Ascending aorta (tissue), 2 donors: ENCODE data around the gene ME1. TPM values are rescaled to one million over a fixed set of nuclear protein-coding genes. Genes with fewer than 3 reads are reported as not detected.

Experiments
- DNase-seq, 2 donors: peaks; one replicate each; pipeline ENCODE4 v3.0.0-alpha.2; 2019; ENCODE audit warnings: low spot score in 2 of 2
- H3K27ac ChIP-seq, 2 donors: fragments of 200-600 bp; sonication (generic); one replicate each; pipeline ENCODE4 v1.5.1; 2016 to 2017; ENCODE audit warnings: mild to moderate bottlenecking in 1 of 2
- H3K27me3 ChIP-seq: fragments of 200-600 bp; sonication (generic); one replicate; pipeline ENCODE4 v1.5.1; 2017
- H3K36me3 ChIP-seq, 2 donors: fragments of 200-600 bp; sonication (generic); one replicate each; pipeline ENCODE4 v1.5.1; 2016
- H3K4me1 ChIP-seq, 2 donors: fragments of 200-600 bp; sonication (generic); one replicate each; pipeline ENCODE4 v1.5.1; 2016 to 2017; ENCODE audit warnings: mild to moderate bottlenecking in 1 of 2
- H3K4me3 ChIP-seq, 2 donors: fragments of 200-600 bp; sonication (generic); one replicate each; pipeline ENCODE4 v1.5.1; 2016 to 2017; ENCODE audit warnings: mild to moderate bottlenecking in 1 of 2
- H3K9me3 ChIP-seq, 2 donors: fragments of 200-600 bp; sonication (generic); one replicate each; pipeline ENCODE4 v1.5.1; 2016
- intact Hi-C: fragments of 100-400 bp; cut with DNase I; formaldehyde crosslinking; loops from one replicate; pipeline ENCODE4 v1.15.1; 2023
- total RNA-seq: library from RNA; depleted of rRNA; stranded (reverse); fragments of >200 nt; gene quantifications from one replicate; pipeline ENCODE4 v1.1.0, GENCODE V29; 2016
- TF ChIP-seq, protein P1 (sequence below), 3 experiments: fragments of 200-600 bp in 2 of 3; fragments of 450-650 bp in 1 of 3; sonication (generic) in 2 of 3; IDR thresholded peaks; one replicate each; pipeline ENCODE4 v1.5.1; 2016 to 2019; ENCODE audit warnings: antibody characterized with exemption in 3 of 3, mild to moderate bottlenecking in 1 of 3, moderate library complexity in 1 of 3

ME1 gene
- total RNA-seq, 1 donor from 2014 or later: 8.4 TPM

DNA sequence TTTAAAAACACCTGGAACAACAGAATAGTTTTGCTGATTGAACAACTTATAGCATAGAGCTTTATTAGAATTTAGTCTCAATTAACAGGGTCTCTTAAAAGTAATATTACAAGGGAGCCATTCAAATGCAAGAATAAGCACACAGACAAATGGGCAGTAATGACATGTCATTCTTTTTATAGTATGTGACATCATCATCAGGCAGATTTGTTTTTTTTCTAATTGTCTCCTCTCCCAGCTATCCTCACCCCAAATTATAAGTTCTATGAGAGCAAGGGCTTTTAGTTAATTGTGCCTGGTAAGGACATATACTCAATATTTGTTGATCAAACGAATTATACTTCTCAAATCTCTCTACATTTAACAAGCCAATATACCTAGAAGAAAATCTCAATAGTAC, 248.7 kb downstream of the ME1 start:
- no peak for DNase-seq
- TF ChIP-seq, protein P1, sequence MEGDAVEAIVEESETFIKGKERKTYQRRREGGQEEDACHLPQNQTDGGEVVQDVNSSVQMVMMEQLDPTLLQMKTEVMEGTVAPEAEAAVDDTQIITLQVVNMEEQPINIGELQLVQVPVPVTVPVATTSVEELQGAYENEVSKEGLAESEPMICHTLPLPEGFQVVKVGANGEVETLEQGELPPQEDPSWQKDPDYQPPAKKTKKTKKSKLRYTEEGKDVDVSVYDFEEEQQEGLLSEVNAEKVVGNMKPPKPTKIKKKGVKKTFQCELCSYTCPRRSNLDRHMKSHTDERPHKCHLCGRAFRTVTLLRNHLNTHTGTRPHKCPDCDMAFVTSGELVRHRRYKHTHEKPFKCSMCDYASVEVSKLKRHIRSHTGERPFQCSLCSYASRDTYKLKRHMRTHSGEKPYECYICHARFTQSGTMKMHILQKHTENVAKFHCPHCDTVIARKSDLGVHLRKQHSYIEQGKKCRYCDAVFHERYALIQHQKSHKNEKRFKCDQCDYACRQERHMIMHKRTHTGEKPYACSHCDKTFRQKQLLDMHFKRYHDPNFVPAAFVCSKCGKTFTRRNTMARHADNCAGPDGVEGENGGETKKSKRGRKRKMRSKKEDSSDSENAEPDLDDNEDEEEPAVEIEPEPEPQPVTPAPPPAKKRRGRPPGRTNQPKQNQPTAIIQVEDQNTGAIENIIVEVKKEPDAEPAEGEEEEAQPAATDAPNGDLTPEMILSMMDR (IDR thresholded peaks at IDR 0.05): no peak
- Histone ChIP-seq H3K27me3 (no peaks in the 10 kb centered on the region), H3K4me3 (no peak overlapping the region), H3K36me3 (peaks cover 31 to 68% of the 10 kb centered on the region in 2 donors), H3K4me1 (no peaks in the 10 kb centered on the region), H3K9me3 (no peaks in the 10 kb centered on the region), H3K27ac (no peak overlapping the region)
- intact Hi-C loops: no loop called here

DNA sequence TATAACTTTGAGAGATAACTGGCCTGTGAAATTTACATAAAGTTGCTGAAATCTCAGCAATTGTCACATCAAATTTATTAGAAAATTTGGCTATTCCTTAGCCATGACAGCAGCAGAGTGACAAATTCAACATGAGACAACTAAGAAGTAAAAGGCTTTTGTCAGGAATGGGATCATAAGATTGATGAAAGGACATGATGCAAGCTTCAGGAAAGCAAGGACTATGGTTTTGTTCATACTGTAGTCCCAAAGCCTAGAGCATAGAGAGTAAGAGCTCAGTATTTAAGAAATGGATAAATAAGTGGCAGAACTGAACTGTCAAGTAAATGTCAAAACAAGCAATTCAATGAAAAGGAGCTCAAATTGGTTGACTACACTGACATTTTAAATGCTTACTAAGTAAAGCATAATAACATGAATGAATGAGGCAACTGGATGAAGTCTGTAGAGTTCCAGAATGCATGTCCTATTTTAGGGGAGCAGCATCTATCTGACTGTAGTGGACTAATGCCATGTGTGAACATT, 250.4 kb downstream of the ME1 start:
- Histone ChIP-seq H3K36me3 (peaks cover 34 to 66% of the 10 kb centered on the region in 2 donors), H3K4me1 (no peaks in the 10 kb centered on the region), H3K4me3 (no peak overlapping the region), H3K27ac (no peak overlapping the region), H3K9me3 (no peaks in the 10 kb centered on the region), H3K27me3 (no peaks in the 10 kb centered on the region)
- intact Hi-C loops: no loop called here
- TF ChIP-seq, protein P1 (IDR thresholded peaks at IDR 0.05): no peak
- no peak for DNase-seq

DNA sequence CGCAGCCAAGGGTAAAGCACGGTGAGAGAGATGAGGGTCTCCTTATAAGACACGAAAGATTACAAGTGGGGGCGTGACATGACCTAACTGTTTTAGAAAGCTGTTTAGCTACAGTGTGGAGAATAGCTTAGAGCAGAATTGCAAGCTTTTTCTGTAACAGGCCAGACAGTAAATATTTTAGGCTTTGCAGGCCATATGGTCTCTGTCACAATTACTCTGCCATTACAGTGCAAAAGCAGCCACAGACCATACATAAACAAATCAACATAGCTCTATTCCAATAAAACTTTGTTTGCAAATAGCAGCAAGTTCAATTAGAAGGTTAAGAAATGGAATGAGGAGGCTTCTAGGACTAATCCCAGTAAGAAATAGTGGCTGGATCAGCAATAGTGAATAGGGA, 254.6 kb downstream of the ME1 start:
- DNase-seq: no peak
- Histone ChIP-seq H3K36me3 (peaks cover 55 to 61% of the 10 kb centered on the region in 2 donors), H3K27me3 (no peaks in the 10 kb centered on the region), H3K9me3 (no peaks in the 10 kb centered on the region), H3K4me1 (no peaks in the 10 kb centered on the region), H3K4me3 (no peak overlapping the region), H3K27ac (no peak overlapping the region)
- intact Hi-C loops: no loop called here
- TF ChIP-seq, protein P1 (IDR thresholded peaks at IDR 0.05): no peak

DNA sequence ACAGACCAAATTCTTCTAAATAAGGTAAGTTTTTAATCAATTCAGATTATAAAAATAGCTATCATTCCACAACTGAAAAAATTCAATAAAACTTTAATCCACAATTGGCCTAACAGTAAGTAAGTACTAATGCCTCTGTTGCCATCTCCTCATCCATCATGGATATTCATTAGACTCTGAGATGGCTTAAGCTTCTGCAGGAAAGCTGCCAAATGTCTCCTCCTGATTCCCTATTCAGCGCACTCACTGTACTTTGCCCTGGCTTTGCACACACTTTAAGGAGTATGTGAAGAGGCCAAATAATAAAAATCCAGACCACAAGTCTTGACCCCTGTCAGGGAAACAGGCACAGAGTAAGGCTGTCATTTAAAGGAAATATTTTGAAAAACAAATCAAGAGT, 261.3 kb downstream of the ME1 start:
- intact Hi-C loops: no loop called here
- Histone ChIP-seq H3K27me3 (no peaks in the 10 kb centered on the region), H3K4me3 (no peak overlapping the region), H3K9me3 (no peaks in the 10 kb centered on the region), H3K36me3 (peaks cover 80 to 97% of the 10 kb centered on the region in 2 donors), H3K4me1 (no peaks in the 10 kb centered on the region), H3K27ac (peak overlapping the region in 1 of 2 donors; percentile 7)
- no peak for DNase-seq
- TF ChIP-seq, protein P1 (IDR thresholded peaks at IDR 0.05): no peak

DNA sequence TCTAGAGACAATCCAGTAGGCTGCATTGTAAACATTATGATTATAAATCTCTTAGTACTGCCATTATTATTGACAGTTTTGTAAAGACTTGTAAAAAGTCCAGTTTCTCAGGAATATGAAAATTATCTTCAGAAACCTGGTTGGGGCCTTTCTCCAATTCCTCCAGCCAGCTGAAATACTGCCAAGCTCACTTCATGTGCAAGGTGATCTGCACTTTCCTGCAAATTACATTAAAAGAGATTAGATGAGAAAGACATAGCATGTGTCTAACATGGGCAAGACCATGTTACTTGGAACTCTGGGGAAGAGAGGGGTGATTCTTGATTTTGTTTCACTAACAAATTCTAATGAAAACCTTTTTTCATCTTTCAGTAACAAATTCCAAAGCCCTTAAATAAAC, 261.7 kb downstream of the ME1 start:
- Histone ChIP-seq H3K9me3 (no peaks in the 10 kb centered on the region), H3K27me3 (no peaks in the 10 kb centered on the region), H3K4me1 (no peaks in the 10 kb centered on the region), H3K27ac (peak overlapping the region in 1 of 2 donors; percentile 7), H3K4me3 (no peak overlapping the region), H3K36me3 (peaks cover 78 to 100% of the 10 kb centered on the region in 2 donors)
- no peak for DNase-seq
- intact Hi-C loops: no loop called here
- TF ChIP-seq, protein P1 (IDR thresholded peaks at IDR 0.05): no peak

DNA sequence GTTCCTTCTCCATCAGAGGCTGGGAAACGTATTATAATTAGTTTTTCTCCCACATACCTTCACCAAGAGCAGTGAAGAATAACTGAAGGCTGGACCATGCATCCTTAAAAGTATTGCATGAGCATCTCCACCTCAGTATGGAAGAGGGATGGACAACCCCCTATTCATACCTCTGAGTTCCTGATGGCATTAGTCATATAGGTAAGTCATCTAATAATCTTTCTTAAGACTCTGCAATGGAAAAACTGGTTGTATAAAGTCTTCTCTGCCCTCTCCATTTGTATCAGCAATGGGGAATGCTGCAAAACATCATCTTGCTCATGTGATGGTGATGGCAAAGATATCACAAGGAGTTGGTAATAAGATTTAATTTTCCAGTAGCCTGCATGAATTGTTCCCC, 262.3 kb downstream of the ME1 start:
- no peaks in the 10 kb centered on the region for H3K9me3 ChIP-seq
- no peaks in the 10 kb centered on the region for H3K4me1 ChIP-seq
- H3K27me3 ChIP-seq: no peaks in the 10 kb centered on the region
- no peak overlapping the region for H3K27ac ChIP-seq
- DNase-seq: no peak
- H3K4me3 ChIP-seq: no peak overlapping the region
- peaks cover 74 to 100% of the 10 kb centered on the region in 2 donors for H3K36me3 ChIP-seq
- intact Hi-C loops: no loop called here
- TF ChIP-seq, protein P1 (IDR thresholded peaks at IDR 0.05): no peak
